ENCODE results near the gene VSTM2L. TPM values are rescaled to one million over a fixed set of nuclear protein-coding genes. Genes with fewer than 3 reads are reported as not detected.

Gene VSTM2L
- total and polyA plus RNA-seq, 2 of the 13 experiments (the other 11 are each of a cell fraction or from before 2014, with no cell fraction given): not detected

DNA sequence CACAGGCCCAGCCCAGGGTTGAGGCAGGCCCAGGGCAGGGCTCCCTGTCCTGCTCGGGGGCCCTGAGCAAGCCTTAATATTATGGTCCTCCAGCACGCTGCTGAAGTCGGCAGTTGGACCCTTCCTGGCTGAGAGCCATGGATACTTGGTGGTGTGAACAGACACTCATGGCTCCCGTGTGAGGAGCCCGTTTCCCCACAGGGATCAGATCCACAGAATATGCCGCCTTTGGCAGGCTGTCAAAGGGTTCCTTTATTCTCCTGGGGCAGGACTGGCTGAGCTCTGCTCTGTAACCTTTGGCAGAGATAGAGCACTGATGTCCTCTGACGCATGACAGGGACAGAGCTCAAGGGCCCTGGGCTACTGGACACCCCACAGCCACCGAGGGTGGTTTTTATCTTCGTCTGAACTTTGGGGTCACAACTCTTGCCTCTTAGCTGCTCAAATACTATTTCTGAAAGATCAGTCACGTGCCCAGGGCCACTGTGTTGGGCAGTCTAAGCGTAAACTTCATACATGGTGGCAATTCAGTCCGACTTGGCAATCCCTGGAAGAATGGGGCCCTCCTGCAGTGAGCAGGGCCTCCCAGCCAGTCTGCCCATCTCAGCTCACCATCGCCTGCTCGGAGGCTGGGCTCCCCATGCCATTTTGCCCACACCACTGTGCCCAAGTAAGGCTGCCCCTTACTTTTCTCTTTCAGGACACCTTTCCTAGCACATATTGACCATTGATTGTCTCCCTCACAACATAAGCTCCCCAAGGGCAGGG, 81.3 kb downstream of the VSTM2L start (continued):
- no peak for TF ChIP-seq AFF4 (CRISPR knock-in tag; IDR thresholded peaks at IDR 0.05)
- TF ChIP-seq ZNF709 (CRISPR knock-in tag; IDR thresholded peaks at IDR 0.05): peak; percentile 83
- TF ChIP-seq ZSCAN12 (CRISPR knock-in tag; IDR thresholded peaks at IDR 0.05): no peak
- no peak for TF ChIP-seq SP1 (IDR thresholded peaks at IDR 0.05)
- TF ChIP-seq SP1 (CRISPR knock-in tag; IDR thresholded peaks at IDR 0.05): no peak
- no peak for TF ChIP-seq ZNF557 (CRISPR knock-in tag; IDR thresholded peaks at IDR 0.05)
- TF ChIP-seq, protein P1, sequence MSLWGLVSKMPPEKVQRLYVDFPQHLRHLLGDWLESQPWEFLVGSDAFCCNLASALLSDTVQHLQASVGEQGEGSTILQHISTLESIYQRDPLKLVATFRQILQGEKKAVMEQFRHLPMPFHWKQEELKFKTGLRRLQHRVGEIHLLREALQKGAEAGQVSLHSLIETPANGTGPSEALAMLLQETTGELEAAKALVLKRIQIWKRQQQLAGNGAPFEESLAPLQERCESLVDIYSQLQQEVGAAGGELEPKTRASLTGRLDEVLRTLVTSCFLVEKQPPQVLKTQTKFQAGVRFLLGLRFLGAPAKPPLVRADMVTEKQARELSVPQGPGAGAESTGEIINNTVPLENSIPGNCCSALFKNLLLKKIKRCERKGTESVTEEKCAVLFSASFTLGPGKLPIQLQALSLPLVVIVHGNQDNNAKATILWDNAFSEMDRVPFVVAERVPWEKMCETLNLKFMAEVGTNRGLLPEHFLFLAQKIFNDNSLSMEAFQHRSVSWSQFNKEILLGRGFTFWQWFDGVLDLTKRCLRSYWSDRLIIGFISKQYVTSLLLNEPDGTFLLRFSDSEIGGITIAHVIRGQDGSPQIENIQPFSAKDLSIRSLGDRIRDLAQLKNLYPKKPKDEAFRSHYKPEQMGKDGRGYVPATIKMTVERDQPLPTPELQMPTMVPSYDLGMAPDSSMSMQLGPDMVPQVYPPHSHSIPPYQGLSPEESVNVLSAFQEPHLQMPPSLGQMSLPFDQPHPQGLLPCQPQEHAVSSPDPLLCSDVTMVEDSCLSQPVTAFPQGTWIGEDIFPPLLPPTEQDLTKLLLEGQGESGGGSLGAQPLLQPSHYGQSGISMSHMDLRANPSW (CRISPR knock-in tag; IDR thresholded peaks at IDR 0.05; ENCODE audit: borderline replicate concordance): no peak; the same call in 1 of the 2 replicates
- TF ChIP-seq ZBTB1 (CRISPR knock-in tag; IDR thresholded peaks at IDR 0.05; ENCODE audit: borderline replicate concordance): no peak
- TF ChIP-seq, protein P2, sequence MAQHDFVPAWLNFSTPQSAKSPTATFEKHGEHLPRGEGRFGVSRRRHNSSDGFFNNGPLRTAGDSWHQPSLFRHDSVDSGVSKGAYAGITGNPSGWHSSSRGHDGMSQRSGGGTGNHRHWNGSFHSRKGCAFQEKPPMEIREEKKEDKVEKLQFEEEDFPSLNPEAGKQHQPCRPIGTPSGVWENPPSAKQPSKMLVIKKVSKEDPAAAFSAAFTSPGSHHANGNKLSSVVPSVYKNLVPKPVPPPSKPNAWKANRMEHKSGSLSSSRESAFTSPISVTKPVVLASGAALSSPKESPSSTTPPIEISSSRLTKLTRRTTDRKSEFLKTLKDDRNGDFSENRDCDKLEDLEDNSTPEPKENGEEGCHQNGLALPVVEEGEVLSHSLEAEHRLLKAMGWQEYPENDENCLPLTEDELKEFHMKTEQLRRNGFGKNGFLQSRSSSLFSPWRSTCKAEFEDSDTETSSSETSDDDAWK (CRISPR knock-in tag; IDR thresholded peaks at IDR 0.05): no peak
- no peak for TF ChIP-seq LBX2 (CRISPR knock-in tag; IDR thresholded peaks at IDR 0.05; ENCODE audit: borderline replicate concordance)
- no peak for TF ChIP-seq ZNF207 (IDR thresholded peaks at IDR 0.05; ENCODE audit: borderline replicate concordance)
- TF ChIP-seq ZNF225 (CRISPR knock-in tag; IDR thresholded peaks at IDR 0.05): no peak
- no peak for TF ChIP-seq KLF6 (CRISPR knock-in tag; IDR thresholded peaks at IDR 0.05)
- TF ChIP-seq, protein P3, sequence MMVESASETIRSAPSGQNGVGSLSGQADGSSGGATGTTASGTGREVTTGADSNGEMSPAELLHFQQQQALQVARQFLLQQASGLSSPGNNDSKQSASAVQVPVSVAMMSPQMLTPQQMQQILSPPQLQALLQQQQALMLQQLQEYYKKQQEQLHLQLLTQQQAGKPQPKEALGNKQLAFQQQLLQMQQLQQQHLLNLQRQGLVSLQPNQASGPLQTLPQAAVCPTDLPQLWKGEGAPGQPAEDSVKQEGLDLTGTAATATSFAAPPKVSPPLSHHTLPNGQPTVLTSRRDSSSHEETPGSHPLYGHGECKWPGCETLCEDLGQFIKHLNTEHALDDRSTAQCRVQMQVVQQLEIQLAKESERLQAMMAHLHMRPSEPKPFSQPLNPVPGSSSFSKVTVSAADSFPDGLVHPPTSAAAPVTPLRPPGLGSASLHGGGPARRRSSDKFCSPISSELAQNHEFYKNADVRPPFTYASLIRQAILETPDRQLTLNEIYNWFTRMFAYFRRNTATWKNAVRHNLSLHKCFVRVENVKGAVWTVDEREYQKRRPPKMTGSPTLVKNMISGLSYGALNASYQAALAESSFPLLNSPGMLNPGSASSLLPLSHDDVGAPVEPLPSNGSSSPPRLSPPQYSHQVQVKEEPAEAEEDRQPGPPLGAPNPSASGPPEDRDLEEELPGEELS (CRISPR knock-in tag; IDR thresholded peaks at IDR 0.05): peak; percentile 31; the same call in 1 of the 2 replicates
- peak; percentile 61 for TF ChIP-seq SRSF1 (optimal IDR thresholded peaks at IDR 0.05; ENCODE audit: low read depth, low read length)
- TF ChIP-seq, protein P4, sequence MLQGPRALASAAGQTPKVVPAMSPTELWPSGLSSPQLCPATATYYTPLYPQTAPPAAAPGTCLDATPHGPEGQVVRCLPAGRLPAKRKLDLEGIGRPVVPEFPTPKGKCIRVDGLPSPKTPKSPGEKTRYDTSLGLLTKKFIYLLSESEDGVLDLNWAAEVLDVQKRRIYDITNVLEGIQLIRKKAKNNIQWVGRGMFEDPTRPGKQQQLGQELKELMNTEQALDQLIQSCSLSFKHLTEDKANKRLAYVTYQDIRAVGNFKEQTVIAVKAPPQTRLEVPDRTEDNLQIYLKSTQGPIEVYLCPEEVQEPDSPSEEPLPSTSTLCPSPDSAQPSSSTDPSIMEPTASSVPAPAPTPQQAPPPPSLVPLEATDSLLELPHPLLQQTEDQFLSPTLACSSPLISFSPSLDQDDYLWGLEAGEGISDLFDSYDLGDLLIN (CRISPR knock-in tag; IDR thresholded peaks at IDR 0.05; ENCODE audit: borderline replicate concordance): no peak
- TF ChIP-seq ZBTB42 (CRISPR knock-in tag; IDR thresholded peaks at IDR 0.05): no peak

Measured in HepG2 (cell line).